Activated naive CD8-positive, alpha-beta T cell treated with anti-CD3 and anti-CD28 coated beads, Interleukin-2, amount 50 U/mL, for 24 hours (primary cell): ENCODE measurements around the gene LRRC70.
A peak's percentile ranks its signal among the peaks of the same experiment; 100 is the strongest.
"Not testable (repeated sequence)": the region's sequence is repeated elsewhere in the genome, so short reads cannot be mapped to it uniquely, and the experiment has no call there.

Experiments used
- ATAC-seq: fragments of 150-1000 bp; cut with Tn5 transposase; one replicate; pipeline ENCODE4 v1.10.0; 2021
- DNase-seq: peaks from one replicate; pipeline ENCODE4 v3.0.0; 2021
- H3K27ac Mint-ChIP-seq: one replicate; pipeline ENCODE4 v1.8.0; 2021; ENCODE audit warnings: mild to moderate bottlenecking, mixed read lengths
- H3K27me3 Mint-ChIP-seq: one replicate; pipeline ENCODE4 v1.8.0; 2021; ENCODE audit warnings: mixed read lengths
- H3K36me3 Mint-ChIP-seq: one replicate; pipeline ENCODE4 v1.8.0; 2021; ENCODE audit warnings: low read depth, mixed read lengths
- H3K4me1 Mint-ChIP-seq: one replicate; pipeline ENCODE4 v1.8.0; 2021; ENCODE audit warnings: mixed read lengths
- H3K4me3 Mint-ChIP-seq: one replicate; pipeline ENCODE4 v1.8.0; 2021; ENCODE audit warnings: mild to moderate bottlenecking, moderate library complexity, mixed read lengths
- H3K9me3 Mint-ChIP-seq: one replicate; pipeline ENCODE4 v1.8.0; 2021; ENCODE audit warnings: mixed read lengths

Gene LRRC70

GRCh38 chr5:62564101-62564500 lies 14.5 kb upstream of the LRRC70 start:
- H3K9me3 Mint-ChIP-seq: peaks cover 25% of the 10 kb centered on the region
- peaks cover 4% of the 10 kb centered on the region for H3K4me1 Mint-ChIP-seq
- H3K27ac Mint-ChIP-seq: no peak overlapping the region
- ATAC-seq (no peak), DNase-seq (no peak)
- H3K4me3 Mint-ChIP-seq: no peak overlapping the region
- peaks cover 67% of the 10 kb centered on the region for H3K36me3 Mint-ChIP-seq
- H3K27me3 Mint-ChIP-seq: no peaks in the 10 kb centered on the region

- peaks cover 25% of the 10 kb centered on the region for H3K9me3 Mint-ChIP-seq
- ATAC-seq, H3K27me3 Mint-ChIP-seq, H3K4me3 Mint-ChIP-seq, H3K27ac Mint-ChIP-seq, DNase-seq: not testable (repeated sequence)
- H3K36me3 Mint-ChIP-seq: peaks cover 69% of the 10 kb centered on the region
- H3K4me1 Mint-ChIP-seq: peaks cover 11% of the 10 kb centered on the region
Observed at GRCh38 chr5:62565740-62566139, 12.9 kb upstream of the LRRC70 start.

GRCh38 chr5:62568143-62568542 lies 10.5 kb upstream of the LRRC70 start:
- DNase-seq: no peak
- Mint-ChIP-seq H3K27ac (no peak overlapping the region), H3K27me3 (no peaks in the 10 kb centered on the region), H3K4me1 (peaks cover 11% of the 10 kb centered on the region), H3K36me3 (peaks cover 63% of the 10 kb centered on the region), H3K4me3 (no peak overlapping the region), H3K9me3 (peaks cover 25% of the 10 kb centered on the region)
- no peak for ATAC-seq

- ATAC-seq (no peak), DNase-seq (no peak)
- Mint-ChIP-seq H3K9me3 (peaks cover 25% of the 10 kb centered on the region), H3K27me3 (no peaks in the 10 kb centered on the region), H3K4me1 (peaks cover 11% of the 10 kb centered on the region), H3K36me3 (peaks cover 59% of the 10 kb centered on the region), H3K27ac (no peak overlapping the region), H3K4me3 (no peak overlapping the region)
Observed at GRCh38 chr5:62568800-62569432, 9.7 kb upstream of the LRRC70 start.

- DNase-seq: no peak
- H3K27me3 Mint-ChIP-seq: no peaks in the 10 kb centered on the region
- H3K36me3 Mint-ChIP-seq: peaks cover 56% of the 10 kb centered on the region
- H3K27ac Mint-ChIP-seq: no peak overlapping the region
- peaks cover 24% of the 10 kb centered on the region for H3K9me3 Mint-ChIP-seq
- peak; percentile 52 for ATAC-seq
- H3K4me3 Mint-ChIP-seq: no peak overlapping the region
- H3K4me1 Mint-ChIP-seq: peaks cover 14% of the 10 kb centered on the region
Observed at GRCh38 chr5:62569470-62569869, 9.1 kb upstream of the LRRC70 start.

- Mint-ChIP-seq H3K9me3 (no peaks in the 10 kb centered on the region), H3K27me3 (no peaks in the 10 kb centered on the region), H3K4me1 (peaks cover 31% of the 10 kb centered on the region), H3K4me3 (peak overlapping the region; percentile 19), H3K36me3 (peaks cover 32% of the 10 kb centered on the region), H3K27ac (no peak overlapping the region)
- no peak for DNase-seq
- ATAC-seq: no peak
Observed at GRCh38 chr5:62572918-62573514, 5.6 kb upstream of the LRRC70 start.

GRCh38 chr5:62574599-62574998 lies 4.0 kb upstream of the LRRC70 start:
- H3K27ac Mint-ChIP-seq: no peak overlapping the region
- DNase-seq: no peak
- no peak overlapping the region for H3K4me3 Mint-ChIP-seq
- H3K4me1 Mint-ChIP-seq: peaks cover 28% of the 10 kb centered on the region
- H3K36me3 Mint-ChIP-seq: peaks cover 22% of the 10 kb centered on the region
- no peaks in the 10 kb centered on the region for H3K27me3 Mint-ChIP-seq
- ATAC-seq: no peak
- H3K9me3 Mint-ChIP-seq: no peaks in the 10 kb centered on the region

- H3K4me3 Mint-ChIP-seq: no peak overlapping the region
- DNase-seq: no peak
- no peaks in the 10 kb centered on the region for H3K27me3 Mint-ChIP-seq
- no peak for ATAC-seq
- no peaks in the 10 kb centered on the region for H3K9me3 Mint-ChIP-seq
- peaks cover 28% of the 10 kb centered on the region for H3K4me1 Mint-ChIP-seq
- H3K27ac Mint-ChIP-seq: peak overlapping the region; percentile 24
- H3K36me3 Mint-ChIP-seq: peaks cover 22% of the 10 kb centered on the region
Observed at GRCh38 chr5:62575066-62575465, 3.6 kb upstream of the LRRC70 start.

- Mint-ChIP-seq H3K4me1 (peaks cover 25% of the 10 kb centered on the region), H3K9me3 (no peaks in the 10 kb centered on the region), H3K27me3 (no peaks in the 10 kb centered on the region), H3K27ac (peak overlapping the region; percentile 24), H3K4me3 (no peak overlapping the region), H3K36me3 (peaks cover 23% of the 10 kb centered on the region)
- no peak for DNase-seq
- ATAC-seq: no peak
Observed at GRCh38 chr5:62575489-62575888, 3.1 kb upstream of the LRRC70 start.

- Mint-ChIP-seq H3K4me1 (peaks cover 30% of the 10 kb centered on the region), H3K27ac (peak overlapping the region; percentile 13), H3K9me3 (no peaks in the 10 kb centered on the region), H3K27me3 (no peaks in the 10 kb centered on the region), H3K4me3 (no peak overlapping the region), H3K36me3 (peaks cover 29% of the 10 kb centered on the region)
- no peak for DNase-seq
- peak; percentile 28 for ATAC-seq
Observed at GRCh38 chr5:62576570-62577170, 1.9 kb upstream of the LRRC70 start.

GRCh38 chr5:62577488-62577887 lies 1.1 kb upstream of the LRRC70 start:
- H3K4me1 Mint-ChIP-seq: peaks cover 37% of the 10 kb centered on the region
- H3K9me3 Mint-ChIP-seq: no peaks in the 10 kb centered on the region
- no peak overlapping the region for H3K27ac Mint-ChIP-seq
- no peak for ATAC-seq
- H3K36me3 Mint-ChIP-seq: peaks cover 29% of the 10 kb centered on the region
- no peak overlapping the region for H3K4me3 Mint-ChIP-seq
- DNase-seq: no peak
- no peaks in the 10 kb centered on the region for H3K27me3 Mint-ChIP-seq

GRCh38 chr5:62579761-62580160 lies 1.1 kb downstream of the LRRC70 start:
- no peak for DNase-seq
- Mint-ChIP-seq H3K36me3 (peaks cover 26% of the 10 kb centered on the region), H3K27me3 (no peaks in the 10 kb centered on the region), H3K9me3 (no peaks in the 10 kb centered on the region), H3K27ac (no peak overlapping the region), H3K4me1 (peaks cover 32% of the 10 kb centered on the region), H3K4me3 (no peak overlapping the region)
- ATAC-seq: no peak

GRCh38 chr5:62581836-62582597 lies 3.4 kb downstream of the LRRC70 start:
- no peak for DNase-seq
- no peak overlapping the region for H3K27ac Mint-ChIP-seq
- H3K4me3 Mint-ChIP-seq: no peak overlapping the region
- peaks cover 28% of the 10 kb centered on the region for H3K36me3 Mint-ChIP-seq
- H3K27me3 Mint-ChIP-seq: no peaks in the 10 kb centered on the region
- peaks cover 34% of the 10 kb centered on the region for H3K4me1 Mint-ChIP-seq
- H3K9me3 Mint-ChIP-seq: no peaks in the 10 kb centered on the region
- no peak for ATAC-seq

GRCh38 chr5:62584391-62584790 lies 5.8 kb downstream of the LRRC70 start:
- no peak overlapping the region for H3K27ac Mint-ChIP-seq
- H3K4me1 Mint-ChIP-seq: peaks cover 24% of the 10 kb centered on the region
- H3K27me3 Mint-ChIP-seq: no peaks in the 10 kb centered on the region
- H3K9me3 Mint-ChIP-seq: no peaks in the 10 kb centered on the region
- ATAC-seq (no peak), DNase-seq (no peak)
- no peak overlapping the region for H3K4me3 Mint-ChIP-seq
- peaks cover 39% of the 10 kb centered on the region for H3K36me3 Mint-ChIP-seq

- Mint-ChIP-seq H3K36me3 (peaks cover 37% of the 10 kb centered on the region), H3K27ac (no peak overlapping the region), H3K4me3 (no peak overlapping the region), H3K4me1 (peaks cover 24% of the 10 kb centered on the region), H3K9me3 (no peaks in the 10 kb centered on the region), H3K27me3 (no peaks in the 10 kb centered on the region)
- ATAC-seq (no peak), DNase-seq (no peak)
Observed at GRCh38 chr5:62585306-62585705, 6.7 kb downstream of the LRRC70 start.
